Transverse colon (tissue), 4 donors: ENCODE results near the gene VSIG8.

ENCODE experiments used
- POLR2A ChIP-seq: fragments of 450-650 bp; IDR thresholded peaks from one replicate; pipeline ENCODE4 v1.6.1; 2016; ENCODE audit warnings: antibody characterized with exemption, mild to moderate bottlenecking, moderate library complexity
- POLR2AphosphoS5 ChIP-seq, 3 donors: sonication (generic); formaldehyde crosslinking; IDR thresholded peaks; one replicate each; pipeline ENCODE4 v1.6.1; 2016; ENCODE audit warnings: antibody characterized with exemption in 3 of 3
- TF ChIP-seq, protein P1 (sequence below), 5 experiments: fragments of 200-600 bp in 3 of 5; fragments of 450-650 bp in 2 of 5; sonication (generic) in 3 of 5; IDR thresholded peaks; 1 replicate in 2 of 5; 2 replicates in 3 of 5; pipeline ENCODE4 v1.5.1; 2016 to 2017; ENCODE audit warnings: antibody characterized with exemption in 5 of 5, inconsistent platforms in 3 of 5, mild to moderate bottlenecking in 2 of 5, moderate library complexity in 1 of 5

DNA sequence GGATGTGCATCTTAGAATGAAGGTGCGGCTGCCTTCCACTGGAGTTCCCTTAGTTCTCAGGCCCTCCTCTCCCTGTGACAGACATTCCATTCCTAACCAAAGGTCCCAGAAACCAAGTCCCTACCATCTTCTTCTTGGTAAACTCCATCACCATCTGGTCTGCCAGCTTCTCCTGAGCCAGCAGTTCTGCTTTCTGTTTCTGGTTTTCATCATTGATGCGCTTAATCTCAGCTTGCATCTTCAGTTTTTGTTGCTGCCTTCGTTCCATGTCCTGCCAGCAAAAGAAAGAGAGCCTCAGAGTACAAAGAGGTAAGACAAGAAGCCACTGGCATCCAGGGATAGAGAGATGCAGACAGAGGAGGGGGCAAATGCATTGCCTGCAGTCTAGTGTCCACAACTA, 18.0 kb upstream of the VSIG8 start:
- TF ChIP-seq, protein P1, sequence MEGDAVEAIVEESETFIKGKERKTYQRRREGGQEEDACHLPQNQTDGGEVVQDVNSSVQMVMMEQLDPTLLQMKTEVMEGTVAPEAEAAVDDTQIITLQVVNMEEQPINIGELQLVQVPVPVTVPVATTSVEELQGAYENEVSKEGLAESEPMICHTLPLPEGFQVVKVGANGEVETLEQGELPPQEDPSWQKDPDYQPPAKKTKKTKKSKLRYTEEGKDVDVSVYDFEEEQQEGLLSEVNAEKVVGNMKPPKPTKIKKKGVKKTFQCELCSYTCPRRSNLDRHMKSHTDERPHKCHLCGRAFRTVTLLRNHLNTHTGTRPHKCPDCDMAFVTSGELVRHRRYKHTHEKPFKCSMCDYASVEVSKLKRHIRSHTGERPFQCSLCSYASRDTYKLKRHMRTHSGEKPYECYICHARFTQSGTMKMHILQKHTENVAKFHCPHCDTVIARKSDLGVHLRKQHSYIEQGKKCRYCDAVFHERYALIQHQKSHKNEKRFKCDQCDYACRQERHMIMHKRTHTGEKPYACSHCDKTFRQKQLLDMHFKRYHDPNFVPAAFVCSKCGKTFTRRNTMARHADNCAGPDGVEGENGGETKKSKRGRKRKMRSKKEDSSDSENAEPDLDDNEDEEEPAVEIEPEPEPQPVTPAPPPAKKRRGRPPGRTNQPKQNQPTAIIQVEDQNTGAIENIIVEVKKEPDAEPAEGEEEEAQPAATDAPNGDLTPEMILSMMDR (IDR thresholded peaks at IDR 0.05) = no peak
- TF ChIP-seq POLR2A = no peak
- TF ChIP-seq POLR2AphosphoS5 (IDR thresholded peaks at IDR 0.05) = no peak
